CD4-positive, CD25-positive, alpha-beta regulatory T cell (primary cell): ENCODE results near the gene PLCH1. TPM values are rescaled to one million over a fixed set of nuclear protein-coding genes. Genes with fewer than 3 reads are reported as not detected.
"Not testable (repeated sequence)": the region's sequence is repeated elsewhere in the genome, so short reads cannot be mapped to it uniquely, and the experiment has no call there.

Experiments
- ATAC-seq, 2 donors: fragments of 150-1000 bp; cut with Tn5 transposase; one replicate each; pipeline ENCODE4 v1.10.0; 2021; ENCODE audit warnings: low read depth in 2 of 2, moderate number of reproducible peaks in 2 of 2, moderate library complexity in 1 of 2
- DNase-seq, 3 donors: peaks; one replicate each; pipeline versions ENCODE4 v3.0.0 to v3.0.0-alpha.2; 2012 to 2022; ENCODE audit warnings: mixed read lengths in 1 of 3
- H3K27ac ChIP-seq: one replicate; pipeline ENCODE4 v1.7.0; 2013; ENCODE audit warnings: mild to moderate bottlenecking, low read length; ENCODE audit not compliant: insufficient read depth, poor library complexity, severe bottlenecking
- H3K27me3 ChIP-seq: one replicate; pipeline ENCODE4 v1.7.0; 2013; ENCODE audit warnings: low read length; ENCODE audit not compliant: control insufficient read depth, insufficient read depth
- H3K36me3 ChIP-seq: one replicate; pipeline ENCODE4 v1.7.0; 2013; ENCODE audit warnings: mild to moderate bottlenecking, low read length, moderate library complexity; ENCODE audit not compliant: control insufficient read depth, insufficient read depth
- H3K4me1 ChIP-seq: 2 replicates; pipeline ENCODE4 v1.7.0; 2013; ENCODE audit warnings: mild to moderate bottlenecking, low read length; ENCODE audit not compliant: insufficient read depth, control insufficient read depth, poor library complexity, severe bottlenecking
- H3K4me3 ChIP-seq: one replicate; pipeline ENCODE4 v1.7.0; 2013; ENCODE audit warnings: low read depth, mild to moderate bottlenecking, low read length, moderate library complexity
- H3K9me3 ChIP-seq, 2 experiments: 1 replicate in 1 of 2; 2 replicates in 1 of 2; pipeline ENCODE4 v1.7.0; 2013; ENCODE audit warnings: low read length in 2 of 2, mild to moderate bottlenecking in 1 of 2, moderate library complexity in 1 of 2; ENCODE audit not compliant: control insufficient read depth in 2 of 2
- H3K27ac Mint-ChIP-seq, 3 donors: one replicate each; pipeline ENCODE4 v1.8.0; 2020 to 2022; ENCODE audit warnings: mild to moderate bottlenecking in 3 of 3, mixed read lengths in 3 of 3, moderate library complexity in 2 of 3
- H3K27me3 Mint-ChIP-seq: one replicate; pipeline ENCODE4 v1.8.0; 2022; ENCODE audit warnings: mild to moderate bottlenecking, mixed read lengths
- H3K36me3 Mint-ChIP-seq: one replicate; pipeline ENCODE4 v1.8.0; 2020; ENCODE audit warnings: mixed read lengths
- H3K4me1 Mint-ChIP-seq, 4 donors: one replicate each; pipeline ENCODE4 v1.8.0; 2020 to 2022; ENCODE audit warnings: mixed read lengths in 4 of 4, mild to moderate bottlenecking in 1 of 4
- H3K4me3 Mint-ChIP-seq, 4 donors: one replicate each; pipeline ENCODE4 v1.8.0; 2020 to 2022; ENCODE audit warnings: mild to moderate bottlenecking in 4 of 4, mixed read lengths in 4 of 4, moderate library complexity in 3 of 4
- H3K9me3 Mint-ChIP-seq, 7 donors: one replicate each; pipeline ENCODE4 v1.8.0; 2020 to 2022; ENCODE audit warnings: mixed read lengths in 7 of 7, mild to moderate bottlenecking in 3 of 7, moderate library complexity in 2 of 7
- polyA plus RNA-seq, 4 donors: library from polyadenylated mRNA; unstranded; fragments of 300-500 nt; fragmentation: Illumina TruSeq; gene quantifications; one replicate each; pipeline ENCODE4 v1.2.3, GENCODE V29; 2021
- total RNA-seq: library from RNA; stranded (reverse); gene quantifications from one replicate; pipeline ENCODE4 v1.2.3, GENCODE V29; 2022

PLCH1 gene
- total and polyA plus RNA-seq, 5 donors from 2014 or later = 0.05 to 0.12 TPM; not detected in 3

DNA sequence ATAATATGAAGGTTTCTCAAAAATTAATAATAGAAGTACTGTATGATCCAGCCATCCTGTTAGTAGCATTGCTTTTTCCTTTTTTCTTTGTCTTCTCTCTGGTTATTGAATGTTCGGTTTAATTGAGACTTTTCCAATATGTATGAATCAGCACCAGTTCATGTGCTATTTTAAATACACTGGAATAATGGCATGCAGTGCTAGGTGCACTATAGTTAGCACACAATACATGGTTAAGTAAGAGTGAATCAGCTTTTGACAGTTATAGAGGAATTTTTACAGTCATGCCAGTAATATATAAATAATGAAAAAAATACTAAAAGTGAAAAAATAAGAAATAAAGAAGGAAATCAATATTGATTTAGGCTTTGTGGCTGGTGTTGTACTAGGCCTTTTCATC is 337.5 kb downstream of the PLCH1 start:
- no peaks in the 10 kb centered on the region for H3K36me3 Mint-ChIP-seq
- DNase-seq = no peak

DNA sequence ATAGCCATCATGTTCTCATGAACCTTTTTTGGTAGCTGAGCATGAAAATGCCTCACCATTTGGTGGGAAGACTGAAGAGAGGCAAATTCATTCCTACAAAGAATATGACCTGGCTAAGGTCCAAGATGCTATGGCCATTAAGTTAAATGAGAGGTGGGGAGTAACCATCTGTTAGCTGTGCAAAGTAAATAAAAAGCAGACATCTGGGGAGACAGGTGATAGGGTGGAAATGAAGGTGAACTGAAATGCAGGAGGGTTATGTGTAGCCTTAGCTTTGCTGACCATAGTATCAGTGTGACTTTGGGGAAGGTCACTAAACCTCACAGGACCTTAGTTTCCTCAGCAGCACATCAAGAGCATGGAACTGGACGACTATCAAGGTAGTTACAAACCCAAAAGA is 340.4 kb downstream of the PLCH1 start:
- no peaks in the 10 kb centered on the region for H3K36me3 Mint-ChIP-seq
- Histone ChIP-seq H3K27me3 (no peaks in the 10 kb centered on the region), H3K9me3 (no peaks in the 10 kb centered on the region), H3K4me3 (no peak overlapping the region), H3K4me1 (no peaks in the 10 kb centered on the region), H3K36me3 (no peaks in the 10 kb centered on the region), H3K27ac (no peak overlapping the region)
- ATAC-seq (no peak), DNase-seq (no peak)
- H3K4me1 Mint-ChIP-seq = no peaks in the 10 kb centered on the region
- H3K27ac Mint-ChIP-seq = no peak overlapping the region
- peaks cover 0 to 3% (median 0%) of the 10 kb centered on the region in 7 donors for H3K9me3 Mint-ChIP-seq
- H3K27me3 Mint-ChIP-seq = no peaks in the 10 kb centered on the region
- no peak overlapping the region for H3K4me3 Mint-ChIP-seq

More for the DNA sequence above, 337.5 kb downstream of the PLCH1 start:
- ATAC-seq = no peak
- Histone ChIP-seq H3K4me3 (no peak overlapping the region), H3K9me3 (no peaks in the 10 kb centered on the region), H3K27ac (no peak overlapping the region), H3K36me3 (no peaks in the 10 kb centered on the region), H3K27me3 (no peaks in the 10 kb centered on the region), H3K4me1 (no peaks in the 10 kb centered on the region)
- Mint-ChIP-seq H3K27me3 (no peaks in the 10 kb centered on the region), H3K9me3 (no peaks in the 10 kb centered on the region), H3K4me1 (no peaks in the 10 kb centered on the region), H3K4me3 (no peak overlapping the region), H3K27ac (no peak overlapping the region)

GRCh38 chr3:155402656-155403055 is 342.2 kb downstream of the PLCH1 start:
- Mint-ChIP-seq H3K4me1 (peaks cover 0 to 4% (median 0%) of the 10 kb centered on the region in 4 donors), H3K27me3 (no peaks in the 10 kb centered on the region), H3K36me3 (no peaks in the 10 kb centered on the region), H3K4me3 (no peak overlapping the region), H3K9me3 (peaks cover 0 to 3% (median 0%) of the 10 kb centered on the region in 7 donors), H3K27ac (no peak overlapping the region)
- no peaks in the 10 kb centered on the region for H3K27me3 ChIP-seq
- no peaks in the 10 kb centered on the region for H3K9me3 ChIP-seq
- no peak overlapping the region for H3K27ac ChIP-seq
- H3K36me3 ChIP-seq = no peaks in the 10 kb centered on the region
- no peak for ATAC-seq
- H3K4me1 ChIP-seq = no peaks in the 10 kb centered on the region
- no peak overlapping the region for H3K4me3 ChIP-seq
- DNase-seq = no peak

- H3K4me3 Mint-ChIP-seq = no peak overlapping the region
- H3K36me3 Mint-ChIP-seq = no peaks in the 10 kb centered on the region
- Histone ChIP-seq H3K36me3 (no peaks in the 10 kb centered on the region), H3K4me3 (no peak overlapping the region), H3K27me3 (no peaks in the 10 kb centered on the region), H3K4me1 (no peaks in the 10 kb centered on the region), H3K9me3 (no peaks in the 10 kb centered on the region), H3K27ac (no peak overlapping the region)
- peaks cover 0 to 9% (median 4%) of the 10 kb centered on the region in 7 donors for H3K9me3 Mint-ChIP-seq
- H3K4me1 Mint-ChIP-seq = peaks cover 0 to 4% (median 0%) of the 10 kb centered on the region in 4 donors
- no peak for DNase-seq
- no peak for ATAC-seq
- H3K27ac Mint-ChIP-seq = no peak overlapping the region
- no peaks in the 10 kb centered on the region for H3K27me3 Mint-ChIP-seq
Observed at GRCh38 chr3:155398046-155398445, 346.8 kb downstream of the PLCH1 start.

DNA sequence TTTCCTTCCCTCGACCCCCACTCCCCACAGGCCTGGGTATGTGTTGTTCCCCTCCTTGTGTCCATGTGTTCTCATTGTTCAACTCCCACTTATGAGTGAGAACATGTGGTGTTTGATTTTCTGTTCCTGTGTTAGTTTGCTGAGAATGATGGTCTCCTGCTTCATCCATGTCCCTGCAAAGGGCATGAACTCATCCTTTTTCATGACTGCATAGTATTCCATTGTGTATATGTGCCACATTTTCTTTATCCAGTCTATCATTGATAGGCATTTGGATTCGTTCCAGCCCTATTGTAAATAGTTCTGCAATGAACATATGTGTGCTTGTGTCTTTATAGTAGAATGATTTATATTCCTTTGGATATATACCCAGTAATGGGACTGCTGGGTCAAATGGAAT is 350.0 kb downstream of the PLCH1 start:
- not testable (repeated sequence) for H3K27me3 ChIP-seq, ATAC-seq, H3K9me3 Mint-ChIP-seq, H3K36me3 ChIP-seq, H3K4me3 ChIP-seq, DNase-seq, H3K4me1 Mint-ChIP-seq, H3K27ac Mint-ChIP-seq, H3K27me3 Mint-ChIP-seq, H3K36me3 Mint-ChIP-seq, H3K4me3 Mint-ChIP-seq, H3K27ac ChIP-seq, H3K9me3 ChIP-seq, H3K4me1 ChIP-seq

DNA sequence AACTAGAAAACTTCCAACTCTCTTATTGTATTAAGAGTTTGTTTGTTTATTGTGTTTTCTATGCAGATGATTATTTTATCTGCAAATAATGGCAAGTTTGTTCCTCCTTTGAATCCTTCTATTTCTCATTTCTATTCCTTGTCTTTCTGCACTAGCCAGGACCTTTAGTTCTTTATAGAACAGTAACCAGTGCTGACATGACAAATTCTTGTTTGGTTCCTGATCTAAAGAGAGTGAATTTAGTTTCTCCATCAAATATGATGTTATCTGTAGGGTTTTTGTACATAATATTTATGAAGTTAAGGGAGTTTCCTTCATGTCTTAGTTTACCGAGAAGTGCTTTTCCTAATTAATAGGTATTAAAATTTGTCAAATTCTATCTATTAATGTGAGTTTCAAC is 350.6 kb downstream of the PLCH1 start:
- Mint-ChIP-seq H3K36me3 (no peaks in the 10 kb centered on the region), H3K27ac (no peak overlapping the region), H3K9me3 (peaks cover 0 to 6% (median 2%) of the 10 kb centered on the region in 7 donors), H3K4me3 (no peak overlapping the region), H3K27me3 (no peaks in the 10 kb centered on the region), H3K4me1 (peaks cover 0 to 4% (median 0%) of the 10 kb centered on the region in 4 donors)
- Histone ChIP-seq H3K27ac (no peak overlapping the region), H3K4me3 (no peak overlapping the region), H3K36me3 (no peaks in the 10 kb centered on the region), H3K9me3 (no peaks in the 10 kb centered on the region), H3K27me3 (no peaks in the 10 kb centered on the region), H3K4me1 (no peaks in the 10 kb centered on the region)
- ATAC-seq = no peak
- DNase-seq = no peak

DNA sequence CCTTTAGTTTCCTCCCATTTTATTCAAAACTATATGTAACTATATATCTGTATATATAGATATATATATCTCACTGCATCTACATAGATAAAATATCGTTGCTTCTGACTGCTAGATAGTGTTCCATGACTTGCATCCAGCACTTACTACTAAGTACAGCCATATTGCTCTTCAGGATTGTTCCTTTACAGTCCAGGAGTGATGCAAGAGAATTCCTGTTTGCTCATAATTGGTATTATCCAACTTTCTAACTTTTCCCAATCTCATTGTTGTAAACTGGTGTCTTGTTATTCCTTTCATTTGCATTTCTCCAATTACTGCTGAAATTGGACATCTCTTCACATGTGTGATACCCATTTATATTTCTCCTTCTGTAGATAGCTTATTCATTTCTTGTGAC is 351.6 kb downstream of the PLCH1 start:
- H3K9me3 Mint-ChIP-seq = peaks cover 0 to 6% (median 2%) of the 10 kb centered on the region in 7 donors
- no peaks in the 10 kb centered on the region for H3K27me3 ChIP-seq
- no peaks in the 10 kb centered on the region for H3K27me3 Mint-ChIP-seq
- H3K4me1 Mint-ChIP-seq = no peaks in the 10 kb centered on the region
- H3K27ac Mint-ChIP-seq = no peak overlapping the region
- no peak overlapping the region for H3K4me3 Mint-ChIP-seq
- no peaks in the 10 kb centered on the region for H3K36me3 Mint-ChIP-seq
- H3K4me3 ChIP-seq = no peak overlapping the region
- DNase-seq (no peak), ATAC-seq (no peak)
- H3K4me1 ChIP-seq = no peaks in the 10 kb centered on the region
- H3K9me3 ChIP-seq = no peaks in the 10 kb centered on the region
- no peak overlapping the region for H3K27ac ChIP-seq
- H3K36me3 ChIP-seq = no peaks in the 10 kb centered on the region

DNA sequence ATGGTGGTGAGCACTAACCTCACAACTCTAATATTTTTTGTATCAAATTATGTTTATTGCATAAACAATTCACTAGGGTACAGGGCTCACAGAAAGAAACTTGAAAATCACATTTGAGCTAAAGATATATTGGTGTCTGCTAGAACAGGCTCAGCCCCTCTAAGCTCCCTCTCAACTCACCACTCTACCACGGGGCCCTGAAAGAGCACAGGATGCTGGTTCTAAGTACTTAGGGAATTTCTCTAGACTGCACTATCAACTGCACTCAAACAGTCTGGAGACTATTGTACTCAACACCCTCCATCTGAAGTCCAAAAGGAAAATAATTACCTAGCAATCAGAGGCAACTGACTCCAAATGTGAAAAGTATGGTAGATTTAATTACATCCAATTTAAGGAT is 352.7 kb downstream of the PLCH1 start:
- ATAC-seq = no peak
- no peak overlapping the region for H3K4me3 Mint-ChIP-seq
- H3K9me3 Mint-ChIP-seq = peaks cover 0 to 6% (median 2%) of the 10 kb centered on the region in 7 donors

More for the DNA sequence above, 352.7 kb downstream of the PLCH1 start:
- no peaks in the 10 kb centered on the region for H3K27me3 Mint-ChIP-seq
- H3K36me3 Mint-ChIP-seq = no peaks in the 10 kb centered on the region
- H3K4me3 ChIP-seq = no peak overlapping the region
- H3K4me1 ChIP-seq = no peaks in the 10 kb centered on the region
- DNase-seq = no peak
- no peaks in the 10 kb centered on the region for H3K9me3 ChIP-seq
- H3K27ac Mint-ChIP-seq = no peak overlapping the region
- no peaks in the 10 kb centered on the region for H3K27me3 ChIP-seq
- no peaks in the 10 kb centered on the region for H3K36me3 ChIP-seq
- no peak overlapping the region for H3K27ac ChIP-seq
- H3K4me1 Mint-ChIP-seq = no peaks in the 10 kb centered on the region
